ENCODE data around the gene COBL.
A peak's percentile ranks its signal among the peaks of the same experiment; 100 is the strongest.

COBL gene

GRCh38 chr7:51139796-51140195, 176.8 kb downstream of the COBL start:
- TF ChIP-seq CTCF (conservative IDR thresholded peaks at IDR 0.05): no peak

GRCh38 chr7:51138123-51139085, 178.2 kb downstream of the COBL start:
- no peak for TF ChIP-seq CTCF (conservative IDR thresholded peaks at IDR 0.05)

More at GRCh38 chr7:51139796-51140195, 176.8 kb downstream of the COBL start:
- peak overlapping the region; percentile 73 for H3K27ac ChIP-seq

GRCh38 chr7:51135576-51135975, 181.0 kb downstream of the COBL start:
- TF ChIP-seq CTCF (conservative IDR thresholded peaks at IDR 0.05): no peak
- no peak overlapping the region for H3K27ac ChIP-seq

More at GRCh38 chr7:51138123-51139085, 178.2 kb downstream of the COBL start:
- peak overlapping the region; percentile 73 for H3K27ac ChIP-seq

- H3K27ac ChIP-seq: no peak overlapping the region
- TF ChIP-seq CTCF (conservative IDR thresholded peaks at IDR 0.05): no peak
These were observed 182.6 kb downstream of the COBL start for GRCh38 chr7:51134013-51134441.

- no peak for TF ChIP-seq CTCF (conservative IDR thresholded peaks at IDR 0.05)
- no peak overlapping the region for H3K27ac ChIP-seq
These were observed 183.9 kb downstream of the COBL start for GRCh38 chr7:51132661-51133060.

GRCh38 chr7:51129527-51130472, 186.8 kb downstream of the COBL start:
- no peak for TF ChIP-seq CTCF (conservative IDR thresholded peaks at IDR 0.05)
- peak overlapping the region; percentile 29 for H3K27ac ChIP-seq

Measured in VCaP (cell line).